Astrocyte of the spinal cord (primary cell): Measurements from ENCODE around the gene MCUB.
"Not testable (repeated sequence)": the region's sequence is repeated elsewhere in the genome, so short reads cannot be mapped to it uniquely, and the experiment has no call there.

Source experiments
- DNase-seq: peaks from one replicate; pipeline ENCODE4 v3.0.0; 2011; ENCODE audit warnings: low read depth, low spot score
- H3K4me3 ChIP-seq: 2 replicates; pipeline ENCODE4 v1.5.1; 2011; ENCODE audit warnings: low read depth, mild to moderate bottlenecking, low read length, moderate library complexity
- in situ Hi-C: cut with HindIII; loops from 2 replicates; pipeline ENCODE4 v1.10.0; 2017; ENCODE audit warnings: low sequenced_read_pairs
- TF ChIP-seq, protein P1 (sequence below): IDR thresholded peaks from 2 replicates; pipeline ENCODE4 v1.5.1; 2012; ENCODE audit warnings: low read depth, mild to moderate bottlenecking, low read length, inconsistent platforms

Gene MCUB

DNA sequence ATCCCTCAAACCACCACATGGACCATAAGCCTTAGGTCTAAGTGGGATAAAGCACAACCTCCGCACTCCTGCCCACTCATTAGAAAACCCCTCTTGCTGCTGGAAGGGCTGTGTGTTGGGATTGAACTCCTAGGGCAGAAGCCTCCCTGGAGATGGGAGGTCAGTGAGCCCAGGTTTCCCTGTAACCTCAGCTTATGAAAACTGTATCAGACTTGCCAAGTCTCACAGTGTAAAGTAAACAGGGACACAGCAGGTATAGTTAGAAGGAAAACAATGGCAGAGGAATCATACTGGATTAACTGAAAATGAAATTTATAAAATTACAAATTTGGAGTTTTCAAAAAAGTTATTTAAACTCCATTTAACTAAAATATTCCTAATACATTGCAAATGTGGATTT lies 113.3 kb downstream of the MCUB start:
- no peak overlapping the region for H3K4me3 ChIP-seq
- TF ChIP-seq, protein P1, sequence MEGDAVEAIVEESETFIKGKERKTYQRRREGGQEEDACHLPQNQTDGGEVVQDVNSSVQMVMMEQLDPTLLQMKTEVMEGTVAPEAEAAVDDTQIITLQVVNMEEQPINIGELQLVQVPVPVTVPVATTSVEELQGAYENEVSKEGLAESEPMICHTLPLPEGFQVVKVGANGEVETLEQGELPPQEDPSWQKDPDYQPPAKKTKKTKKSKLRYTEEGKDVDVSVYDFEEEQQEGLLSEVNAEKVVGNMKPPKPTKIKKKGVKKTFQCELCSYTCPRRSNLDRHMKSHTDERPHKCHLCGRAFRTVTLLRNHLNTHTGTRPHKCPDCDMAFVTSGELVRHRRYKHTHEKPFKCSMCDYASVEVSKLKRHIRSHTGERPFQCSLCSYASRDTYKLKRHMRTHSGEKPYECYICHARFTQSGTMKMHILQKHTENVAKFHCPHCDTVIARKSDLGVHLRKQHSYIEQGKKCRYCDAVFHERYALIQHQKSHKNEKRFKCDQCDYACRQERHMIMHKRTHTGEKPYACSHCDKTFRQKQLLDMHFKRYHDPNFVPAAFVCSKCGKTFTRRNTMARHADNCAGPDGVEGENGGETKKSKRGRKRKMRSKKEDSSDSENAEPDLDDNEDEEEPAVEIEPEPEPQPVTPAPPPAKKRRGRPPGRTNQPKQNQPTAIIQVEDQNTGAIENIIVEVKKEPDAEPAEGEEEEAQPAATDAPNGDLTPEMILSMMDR, result no peak
- DNase-seq, result no peak
- in situ Hi-C loops, result no loop called here

DNA sequence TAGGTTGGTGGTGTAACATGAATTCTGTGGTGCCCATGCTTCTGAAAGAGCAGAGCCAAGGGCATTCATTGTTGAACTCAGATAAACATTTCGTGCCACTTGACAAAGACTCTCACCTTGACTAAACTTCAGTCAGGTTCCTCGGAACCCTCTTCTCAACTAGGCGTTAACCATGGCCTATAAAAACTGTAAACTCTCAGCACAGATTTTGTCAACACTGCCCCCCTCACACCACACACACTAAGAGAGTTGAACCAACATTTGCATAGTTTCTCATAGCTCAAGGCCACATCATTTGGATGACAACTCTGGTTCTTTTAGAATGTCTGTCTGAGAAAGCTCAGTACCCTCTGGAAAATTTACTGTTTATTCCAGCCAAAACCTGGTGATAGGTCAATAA lies 115.1 kb downstream of the MCUB start:
- TF ChIP-seq, protein P1, result no peak
- no peak for DNase-seq
- in situ Hi-C loops, result no loop called here
- no peak overlapping the region for H3K4me3 ChIP-seq

DNA sequence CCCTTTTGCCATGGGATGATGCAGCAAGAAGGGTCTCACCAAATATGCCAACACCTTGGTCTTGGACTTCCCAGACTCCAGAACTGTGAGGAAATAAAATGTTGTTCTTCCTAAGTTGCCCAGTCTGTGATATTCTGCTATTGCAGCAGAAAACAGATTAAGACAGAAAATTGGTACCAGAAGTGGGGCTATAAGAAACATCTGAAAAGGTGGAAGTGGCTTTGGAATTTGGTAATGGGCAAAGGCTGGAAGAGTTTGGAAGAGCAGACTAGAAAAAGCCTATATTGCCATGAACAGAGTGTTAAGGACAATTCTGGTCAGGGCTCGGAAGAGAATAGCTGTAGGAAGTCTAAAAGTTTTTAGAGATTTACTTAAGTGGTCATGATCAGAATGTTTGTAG lies 115.8 kb downstream of the MCUB start:
- no peak overlapping the region for H3K4me3 ChIP-seq
- in situ Hi-C loops, result no loop called here
- DNase-seq, result no peak
- TF ChIP-seq, protein P1, result no peak

DNA sequence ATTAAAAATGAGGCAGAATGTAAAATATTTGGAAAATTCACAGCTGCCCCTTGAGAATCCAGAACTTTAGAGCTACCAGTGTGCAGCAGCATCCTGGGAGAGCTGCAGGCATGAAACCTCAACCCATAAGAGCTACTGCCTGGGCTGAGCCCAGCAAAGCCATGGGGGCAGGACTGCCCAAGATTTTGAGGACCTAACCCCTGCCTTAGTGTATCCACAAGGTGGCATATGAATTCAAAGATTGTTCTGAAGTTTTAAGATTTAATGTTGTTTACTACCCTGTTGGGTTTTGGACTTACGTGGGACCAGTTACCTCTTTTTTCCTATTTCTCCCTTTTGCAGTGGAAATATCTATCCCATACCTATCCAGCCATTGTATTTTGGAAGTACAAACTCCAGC lies 116.8 kb downstream of the MCUB start:
- in situ Hi-C loops, result no loop called here
- TF ChIP-seq, protein P1, result no peak
- H3K4me3 ChIP-seq, result no peak overlapping the region
- no peak for DNase-seq

DNA sequence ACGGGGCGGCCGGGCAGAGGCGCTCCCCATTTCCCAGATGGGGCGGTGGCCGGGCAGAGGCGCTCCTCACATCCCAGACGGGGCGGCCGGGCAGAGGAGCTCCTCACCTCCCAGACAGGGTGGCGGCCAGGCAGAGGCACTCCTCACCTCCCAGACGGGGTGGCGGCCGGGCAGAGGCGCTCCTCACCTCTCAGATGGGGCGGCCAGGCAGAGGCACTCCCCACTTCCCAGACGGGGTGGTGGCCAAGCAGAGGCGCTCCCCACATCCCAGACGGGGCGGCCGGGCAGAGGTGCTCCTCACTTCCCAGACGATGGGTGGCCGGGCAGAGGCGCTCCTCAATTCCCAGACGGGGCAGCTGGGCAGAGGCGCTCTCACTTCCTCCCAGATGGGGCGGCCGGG lies 118.4 kb downstream of the MCUB start:
- in situ Hi-C loops, DNase-seq, H3K4me3 ChIP-seq: not testable (repeated sequence)

DNA sequence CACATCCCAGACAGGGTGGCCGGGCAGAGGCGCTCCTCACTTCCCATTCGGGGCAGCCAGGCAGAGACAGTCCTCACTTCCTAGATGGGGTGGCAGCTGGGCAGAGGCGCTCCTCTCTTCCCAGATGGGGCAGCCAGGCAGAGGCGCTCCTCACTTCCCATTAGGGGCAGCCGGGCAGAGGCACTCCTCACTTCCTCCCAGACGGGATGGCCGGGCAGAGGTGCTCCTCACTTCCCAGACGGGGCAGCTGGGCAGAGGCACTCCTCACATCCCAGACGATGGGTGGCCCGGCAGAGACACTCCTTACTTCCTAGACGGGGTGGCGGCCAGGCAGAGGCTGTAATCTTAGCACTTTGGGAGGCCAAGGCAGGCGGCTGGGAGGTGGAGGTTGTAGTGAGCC lies 118.9 kb downstream of the MCUB start:
- not testable (repeated sequence) for DNase-seq

DNA sequence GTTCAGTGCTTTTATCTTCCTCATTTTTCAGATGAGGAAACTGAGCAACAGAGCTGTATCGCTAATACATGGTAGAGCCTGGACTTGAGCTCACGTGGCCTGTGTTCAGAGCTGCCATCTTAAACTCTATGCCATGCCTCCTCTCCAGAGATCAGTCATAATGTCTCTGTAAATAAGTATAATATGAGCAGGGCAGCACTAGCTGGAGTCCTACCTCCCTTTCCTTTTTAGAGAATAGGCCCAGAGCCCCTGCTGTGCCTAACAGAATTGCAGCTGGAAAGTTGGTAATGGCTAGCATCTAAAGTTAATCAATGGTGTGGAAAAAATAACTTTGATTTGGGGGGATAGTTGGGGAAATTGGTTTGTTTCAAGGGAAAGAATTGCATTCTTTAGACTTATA lies 122.8 kb downstream of the MCUB start:
- no peak overlapping the region for H3K4me3 ChIP-seq
- DNase-seq, result no peak
- TF ChIP-seq, protein P1, result no peak
- in situ Hi-C loops, result no loop called here

More for the DNA sequence above, 118.9 kb downstream of the MCUB start:
- in situ Hi-C loops, H3K4me3 ChIP-seq: not testable (repeated sequence)

DNA sequence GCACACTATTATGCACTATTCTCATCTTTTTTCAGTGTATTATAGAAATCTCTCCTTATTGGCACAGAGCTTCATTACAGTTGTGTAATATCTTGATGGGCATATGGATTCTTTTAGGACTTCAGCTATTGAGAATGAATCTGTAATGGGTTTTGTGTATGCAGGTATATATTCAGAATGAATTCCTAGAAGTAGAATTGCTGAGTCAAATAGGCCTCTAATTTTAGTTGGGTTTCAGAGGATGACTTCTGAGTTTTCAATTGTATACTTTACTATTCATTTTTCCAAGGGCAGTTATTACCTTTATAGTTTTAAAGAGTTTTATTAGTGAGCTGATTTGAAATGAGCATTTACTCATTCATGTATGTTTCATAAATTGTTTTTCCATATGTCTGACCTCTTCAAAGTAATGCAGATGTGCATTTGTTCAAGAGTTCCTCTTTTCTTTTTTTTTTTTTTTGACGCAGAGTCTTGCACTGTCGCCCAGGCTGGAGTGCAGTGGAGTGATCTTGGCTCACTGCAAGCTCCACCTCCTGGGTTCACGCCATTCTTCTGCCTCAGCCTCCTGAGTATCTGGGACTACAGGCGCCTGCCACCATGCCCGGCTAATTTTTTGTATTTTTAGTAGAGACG lies 123.7 kb downstream of the MCUB start:
- TF ChIP-seq, protein P1, result no peak
- in situ Hi-C loops, result no loop called here
- H3K4me3 ChIP-seq, result no peak overlapping the region
- no peak for DNase-seq
